ENCODE measurements around the gene ST6GALNAC6. TPM values are rescaled to one million over a fixed set of nuclear protein-coding genes. Genes with fewer than 3 reads are reported as not detected.
A peak's percentile ranks its signal among the peaks of the same experiment; 100 is the strongest.

ST6GALNAC6 gene
- polyA plus RNA-seq, 3 donors: 41.8 to 49.0 (median 42.4) TPM

DNA sequence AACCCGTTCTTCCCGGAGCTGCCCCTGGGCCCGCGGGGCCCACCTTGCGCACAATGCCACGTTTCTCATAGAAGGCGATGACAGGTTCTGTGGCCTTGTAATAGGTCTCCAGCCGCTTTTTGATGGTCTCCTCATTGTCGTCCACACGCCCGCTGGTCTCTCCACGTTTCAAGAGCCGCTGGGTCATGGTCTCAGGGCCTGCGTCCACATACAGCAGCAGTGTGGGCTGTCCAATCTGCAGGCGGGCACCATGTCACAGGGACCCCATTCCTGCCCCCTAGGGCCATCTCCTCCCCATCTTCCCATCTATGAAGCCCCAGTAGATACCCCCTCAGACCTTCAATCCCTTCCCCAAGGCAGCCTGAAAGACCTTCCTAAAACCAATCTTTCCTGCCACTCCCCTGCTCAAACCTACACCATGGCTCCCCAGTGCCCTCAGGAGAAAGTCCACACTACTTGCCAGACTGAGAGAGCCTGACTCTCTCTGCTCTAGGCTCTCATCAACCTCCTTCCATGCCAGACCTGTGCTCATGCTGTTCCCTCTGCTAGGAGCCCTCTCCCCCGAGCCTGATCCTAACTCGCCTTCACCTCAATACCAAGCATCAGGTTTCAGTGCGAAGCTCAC, 31.0 kb downstream of the ST6GALNAC6 start:
- DNase-seq (ENCODE audit: extremely low read depth in 1 of 11, low read depth in 9 of 11, low spot score in 4 of 11): no peak

DNA sequence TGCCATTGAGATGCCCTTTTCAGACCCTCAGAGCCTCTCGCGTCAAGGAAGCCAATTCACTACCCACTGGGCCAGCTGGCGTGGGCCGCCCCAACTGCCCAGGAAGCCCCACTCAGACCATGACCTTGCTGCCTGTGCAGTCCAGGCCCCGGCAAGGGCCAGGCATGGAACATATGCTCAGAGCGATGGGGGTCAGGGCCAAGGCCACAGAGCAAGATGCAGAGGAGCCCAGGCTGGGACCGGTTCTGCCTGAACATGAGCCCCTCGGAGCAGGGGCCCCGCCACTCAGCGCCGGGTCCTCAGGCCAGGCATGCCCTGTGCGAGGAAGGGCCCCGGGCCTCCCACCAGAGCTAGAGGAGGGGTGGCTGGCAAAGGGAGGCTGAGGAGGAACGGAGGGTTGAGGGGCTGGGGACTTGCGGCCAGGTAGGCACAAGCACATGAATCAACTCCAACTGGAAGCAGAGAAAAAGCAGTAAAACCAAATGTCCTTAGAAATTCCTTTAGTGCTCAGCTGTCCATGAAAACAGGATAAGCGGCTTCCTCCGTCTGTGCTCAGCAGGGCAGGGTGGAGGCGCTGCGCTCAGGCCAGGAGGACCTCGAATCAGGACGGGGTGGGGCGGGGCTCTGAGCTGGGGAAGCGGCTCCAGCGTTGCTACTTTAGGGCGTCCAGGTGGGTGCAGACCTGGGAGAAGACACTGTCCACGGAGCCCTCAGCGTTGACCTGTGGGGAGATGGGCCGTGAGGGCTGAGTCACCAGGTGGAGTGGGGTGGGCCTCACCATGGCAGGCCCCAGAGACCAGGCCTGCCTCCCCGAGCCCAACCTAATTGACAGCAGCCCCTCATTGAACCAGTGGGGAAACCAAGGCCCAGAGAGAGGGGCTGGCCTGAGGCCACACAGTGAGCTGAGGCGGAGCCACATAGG, 31.8 kb downstream of the ST6GALNAC6 start:
- DNase-seq (ENCODE audit: extremely low read depth in 1 of 11, low read depth in 9 of 11, low spot score in 4 of 11): no peak

DNA sequence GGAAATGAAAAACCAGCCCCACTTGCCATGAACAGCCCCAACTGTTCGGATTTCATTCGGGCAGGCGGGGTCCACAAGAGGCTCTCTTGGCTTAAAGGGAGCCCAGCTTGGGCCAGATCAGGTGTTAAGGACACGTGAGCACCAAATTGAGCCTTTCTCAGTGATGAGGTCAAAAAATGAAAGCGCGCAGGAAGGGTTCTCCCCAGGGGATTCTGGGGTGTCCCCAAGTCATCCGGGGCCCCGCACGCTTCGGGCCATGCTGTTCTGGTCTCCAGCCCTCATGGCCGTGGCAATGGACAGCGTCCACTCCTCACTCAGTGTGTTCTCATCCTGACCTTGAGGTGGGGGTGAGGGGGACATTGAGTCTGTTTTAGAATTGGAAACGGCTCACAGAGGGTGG, 32.9 kb downstream of the ST6GALNAC6 start:
- DNase-seq (ENCODE audit: extremely low read depth in 1 of 11, low read depth in 9 of 11, low spot score in 4 of 11): no peak

DNA sequence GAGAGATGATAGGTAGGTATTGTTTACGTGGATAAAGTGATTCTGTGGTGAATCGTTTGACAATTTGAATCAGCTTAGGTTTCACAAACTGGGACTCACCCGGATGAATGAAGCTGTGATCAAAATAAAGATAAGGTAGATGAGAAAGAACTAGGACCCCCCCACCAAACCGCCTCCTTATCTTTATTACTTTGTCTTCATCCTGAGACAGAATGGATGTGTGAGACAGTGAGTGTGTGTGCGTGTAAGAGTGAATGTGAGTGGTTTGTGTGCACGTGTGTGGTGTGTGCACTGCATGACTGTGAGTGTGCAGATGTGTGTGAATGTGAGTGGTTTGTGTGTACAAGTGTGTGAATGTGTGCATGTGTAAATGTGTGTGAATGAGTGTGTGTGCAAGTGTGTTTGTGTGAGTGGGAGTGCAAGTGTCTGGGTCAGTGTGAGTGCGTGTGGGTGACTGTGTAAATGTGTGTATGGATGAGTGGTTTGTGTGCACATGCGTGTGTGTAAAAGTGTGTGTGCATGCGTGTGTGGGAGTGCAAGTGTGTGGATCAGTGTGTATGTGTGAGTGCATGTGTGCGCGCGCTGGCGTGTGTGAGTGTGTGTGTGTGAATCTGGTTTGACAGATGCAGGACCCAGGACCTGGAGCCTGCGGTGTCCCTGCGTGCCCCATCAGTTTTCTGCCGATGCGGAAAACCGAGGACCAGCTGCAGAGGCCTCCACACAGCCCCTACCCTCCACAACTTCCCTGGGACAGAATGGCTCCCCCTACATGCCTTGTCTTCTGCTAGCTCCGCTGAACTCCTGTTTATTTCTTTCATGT, 33.5 kb downstream of the ST6GALNAC6 start:
- DNase-seq (ENCODE audit: extremely low read depth in 1 of 11, low read depth in 9 of 11, low spot score in 4 of 11): no peak

DNA sequence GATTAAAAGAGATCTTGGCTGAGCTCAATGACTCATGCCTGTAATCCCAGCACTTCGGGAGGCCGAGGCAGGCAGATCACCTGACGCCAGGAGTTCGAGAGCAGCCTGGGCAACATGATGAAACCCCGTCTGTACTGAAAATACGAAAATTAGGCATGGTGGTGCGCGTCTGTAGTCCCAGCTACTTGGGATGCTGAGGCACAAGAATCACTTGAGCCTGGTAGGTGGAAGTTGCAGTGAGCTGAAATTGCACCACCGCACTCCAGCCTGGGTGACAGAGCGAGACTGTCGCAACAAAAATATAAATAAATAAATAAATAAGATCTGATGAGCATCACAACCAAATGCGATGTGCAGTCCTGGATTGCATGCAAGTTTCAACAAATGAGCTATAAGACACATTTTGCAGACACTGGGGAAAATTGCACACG, 36.2 kb downstream of the ST6GALNAC6 start:
- no peak for DNase-seq (ENCODE audit: extremely low read depth in 1 of 11, low read depth in 9 of 11, low spot score in 4 of 11)

DNA sequence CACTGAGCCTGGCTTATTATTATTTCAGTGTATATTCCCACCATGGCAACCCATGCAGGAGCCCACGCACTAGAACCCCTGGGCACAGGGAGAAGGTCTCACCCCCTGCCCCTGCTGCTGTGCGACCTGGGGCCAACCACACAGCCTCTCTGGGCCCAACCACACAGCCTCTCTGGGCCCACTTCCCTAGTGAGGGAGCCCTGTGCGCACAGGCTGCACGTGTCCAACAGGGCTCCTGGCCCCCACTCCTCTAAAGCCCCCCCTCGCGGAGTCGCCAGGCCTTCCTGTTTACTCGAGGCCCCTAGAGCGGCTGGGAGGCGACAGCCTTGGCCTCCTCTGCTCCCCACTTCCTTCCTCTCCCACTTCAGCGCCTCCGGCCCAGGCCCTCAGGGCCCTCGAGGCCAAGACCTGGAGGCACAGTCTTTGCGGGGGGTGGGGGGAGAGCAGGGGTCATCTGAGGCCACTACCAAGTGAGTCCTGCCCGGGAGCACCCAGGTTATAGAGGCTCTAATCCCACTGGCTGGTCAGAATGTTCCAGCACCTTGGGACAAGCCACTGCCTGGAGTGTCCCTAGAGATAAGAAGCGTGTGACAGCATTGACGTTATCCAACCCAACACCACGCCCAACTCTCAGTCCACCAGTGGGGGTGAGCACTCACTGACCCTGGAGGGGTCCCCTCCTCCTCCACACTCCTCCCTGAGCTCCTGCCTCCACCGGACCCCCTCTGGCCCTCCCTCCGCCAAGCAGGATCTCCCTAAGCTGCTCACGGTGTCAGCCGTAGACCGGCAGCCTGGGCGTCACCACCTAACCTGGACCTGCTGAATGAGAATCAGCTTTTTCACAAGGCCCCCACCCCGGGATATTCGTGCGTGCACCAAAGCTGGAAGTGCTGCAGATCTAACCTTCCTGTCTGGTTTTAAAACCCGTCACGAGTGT, 37.1 kb downstream of the ST6GALNAC6 start:
- peak in 1 of 11 donors; percentile 57 for DNase-seq (ENCODE audit: extremely low read depth in 1 of 11, low read depth in 9 of 11, low spot score in 4 of 11)

GRCh38 chr9:127860779-127861178, 38.6 kb downstream of the ST6GALNAC6 start:
- DNase-seq (ENCODE audit: extremely low read depth in 1 of 11, low read depth in 9 of 11, low spot score in 4 of 11): no peak

DNA sequence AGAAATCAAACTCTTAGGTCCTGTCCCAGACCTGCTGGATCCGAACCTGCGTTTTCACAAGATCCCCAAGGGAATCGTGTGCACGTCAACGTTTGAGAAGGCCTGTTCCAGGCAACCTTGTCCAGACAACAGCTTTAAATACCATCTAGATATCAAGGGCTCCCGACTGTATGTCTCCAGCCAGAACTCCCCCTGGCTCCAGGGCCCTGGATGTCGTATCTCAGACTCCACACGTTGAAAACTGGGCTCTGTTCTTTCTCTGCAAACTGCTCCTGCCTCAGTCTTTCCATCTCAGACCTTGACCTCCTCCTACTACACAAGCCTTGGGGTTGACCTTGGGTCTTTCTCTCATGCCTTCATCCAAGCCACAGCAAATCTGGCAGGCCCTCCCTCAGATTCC, 39.1 kb downstream of the ST6GALNAC6 start:
- no peak for DNase-seq (ENCODE audit: extremely low read depth in 1 of 11, low read depth in 9 of 11, low spot score in 4 of 11)

DNA sequence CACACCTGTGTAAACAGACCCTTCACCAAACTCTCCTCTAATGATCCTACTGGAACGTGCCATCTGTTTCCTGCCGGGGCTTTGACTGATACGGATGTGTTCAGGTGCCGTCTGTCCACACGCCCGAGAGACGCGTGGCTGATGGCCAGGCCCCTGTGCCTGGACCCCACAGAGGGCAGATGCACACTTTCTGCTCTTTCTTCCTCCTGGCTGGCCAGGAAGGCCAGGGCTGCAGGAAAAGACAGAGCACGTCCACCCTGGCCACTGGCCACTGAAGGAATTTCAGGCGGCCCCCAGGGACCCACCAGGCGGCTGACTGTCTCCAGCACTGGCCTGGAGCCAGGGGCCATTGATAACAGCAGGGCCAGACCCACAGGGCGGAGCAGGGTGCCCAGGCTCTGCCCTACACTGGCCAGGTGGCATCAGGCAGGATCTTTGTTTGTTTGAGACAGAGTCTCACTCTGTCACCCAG, 41.3 kb downstream of the ST6GALNAC6 start:
- no peak for DNase-seq (ENCODE audit: extremely low read depth in 1 of 11, low read depth in 9 of 11, low spot score in 4 of 11)

GRCh38 chr9:127857278-127857677, 42.1 kb downstream of the ST6GALNAC6 start:
- DNase-seq (ENCODE audit: extremely low read depth in 1 of 11, low read depth in 9 of 11, low spot score in 4 of 11): no peak

DNA sequence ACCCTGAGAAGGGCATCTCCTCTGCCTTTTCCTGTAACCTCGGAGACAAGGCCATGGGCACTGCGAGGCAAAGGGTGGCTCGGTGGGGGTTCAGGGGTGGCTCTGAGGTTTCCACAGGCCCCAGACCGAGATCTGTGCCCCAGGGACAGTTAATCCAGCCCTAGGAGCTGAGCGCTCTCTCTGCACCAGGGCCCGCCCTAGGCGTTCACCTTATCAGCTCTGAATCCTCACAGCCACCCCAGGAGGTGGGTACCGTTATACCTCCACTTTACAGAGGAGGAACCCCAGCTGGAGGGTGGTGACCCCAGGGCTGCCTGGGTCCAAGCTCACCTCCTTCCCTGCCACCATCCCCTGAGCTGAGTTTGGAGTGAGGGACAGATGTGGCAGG, 42.7 kb downstream of the ST6GALNAC6 start:
- DNase-seq (ENCODE audit: extremely low read depth in 1 of 11, low read depth in 9 of 11, low spot score in 4 of 11): no peak

- no peak for DNase-seq (ENCODE audit: extremely low read depth in 1 of 11, low read depth in 9 of 11, low spot score in 4 of 11)
Observed at GRCh38 chr9:127856094-127856728, 43.2 kb downstream of the ST6GALNAC6 start.

DNA sequence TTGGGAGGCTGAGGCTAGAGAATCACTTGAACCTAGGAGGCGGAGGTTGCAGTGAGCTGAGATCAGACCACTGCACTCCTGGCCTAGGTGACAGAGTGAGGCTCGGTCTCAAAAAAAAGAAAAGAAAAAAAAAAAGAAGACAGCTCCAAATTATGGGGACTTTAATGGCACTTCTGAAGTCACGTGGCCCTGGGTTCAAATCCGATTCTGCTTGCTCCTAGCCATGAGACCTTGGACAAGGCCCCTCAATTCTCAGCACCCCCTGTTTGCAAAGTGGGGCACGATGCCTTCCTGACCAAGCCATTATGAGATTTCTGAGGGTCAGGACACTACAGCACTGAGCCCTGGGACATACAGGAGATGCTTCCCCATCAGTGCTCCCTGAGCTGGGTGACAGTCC, 43.9 kb downstream of the ST6GALNAC6 start:
- DNase-seq (ENCODE audit: extremely low read depth in 1 of 11, low read depth in 9 of 11, low spot score in 4 of 11): no peak

DNA sequence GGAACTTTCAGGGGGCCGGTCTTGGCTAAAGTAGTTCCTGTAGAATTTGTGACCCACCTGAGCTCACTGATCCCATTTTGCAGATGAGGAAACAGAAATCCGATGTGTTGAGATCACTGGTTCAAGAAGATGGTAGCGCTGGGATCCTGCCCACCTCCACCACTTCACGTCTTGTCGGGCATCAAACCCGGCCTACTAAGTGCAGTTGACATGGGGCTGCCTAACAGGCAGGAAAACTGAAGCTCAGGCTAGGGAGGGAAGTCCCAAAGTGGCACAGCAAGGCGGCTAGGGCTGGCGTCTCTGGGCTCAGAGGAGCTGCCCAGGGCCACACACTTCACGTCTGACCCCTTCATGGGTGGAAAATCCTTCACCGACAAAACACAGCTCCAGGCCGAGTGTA, 44.4 kb downstream of the ST6GALNAC6 start:
- no peak for DNase-seq (ENCODE audit: extremely low read depth in 1 of 11, low read depth in 9 of 11, low spot score in 4 of 11)

GRCh38 chr9:127854184-127854806, 45.1 kb downstream of the ST6GALNAC6 start, which contains the start of gene ENG:
Gene ENG, minus strand, starts transcription at chr9:127854658. Its CDS starts 303 bp downstream, at chr9:127854355.
- DNase-seq (ENCODE audit: extremely low read depth in 1 of 11, low read depth in 9 of 11, low spot score in 4 of 11): no peak

- no peak for DNase-seq (ENCODE audit: extremely low read depth in 1 of 11, low read depth in 9 of 11, low spot score in 4 of 11)
Observed at GRCh38 chr9:127853312-127854183, 45.9 kb downstream of the ST6GALNAC6 start.

GRCh38 chr9:127852829-127853228, 46.6 kb downstream of the ST6GALNAC6 start:
- no peak for DNase-seq (ENCODE audit: extremely low read depth in 1 of 11, low read depth in 9 of 11, low spot score in 4 of 11)
